ENCODE measurements around the gene SUN5.
"Not testable (repeated sequence)": the region's sequence is repeated elsewhere in the genome, so short reads cannot be mapped to it uniquely, and the experiment has no call there.

SUN5 gene

GRCh38 chr20:32978009-32978335, 26.3 kb downstream of the SUN5 start:
- DNase-seq (ENCODE audit: extremely low read depth in 1 of 2, low read depth in 1 of 2): no peak

- no peak for DNase-seq (ENCODE audit: extremely low read depth in 1 of 2, low read depth in 1 of 2)
Measured at GRCh38 chr20:32977281-32978008, 26.8 kb downstream of the SUN5 start.

GRCh38 chr20:32976746-32977145, 27.5 kb downstream of the SUN5 start:
- DNase-seq (ENCODE audit: extremely low read depth in 1 of 2, low read depth in 1 of 2): no peak

GRCh38 chr20:32975698-32976674, 28.2 kb downstream of the SUN5 start:
- DNase-seq (ENCODE audit: extremely low read depth in 1 of 2, low read depth in 1 of 2): no peak

- not testable (repeated sequence) for DNase-seq (ENCODE audit: extremely low read depth in 1 of 2, low read depth in 1 of 2)
Measured at GRCh38 chr20:32975121-32975520, 29.1 kb downstream of the SUN5 start.

GRCh38 chr20:32974204-32975064, 29.8 kb downstream of the SUN5 start:
- DNase-seq (ENCODE audit: extremely low read depth in 1 of 2, low read depth in 1 of 2): not testable (repeated sequence)

GRCh38 chr20:32973077-32973717, 31.0 kb downstream of the SUN5 start:
- DNase-seq (ENCODE audit: extremely low read depth in 1 of 2, low read depth in 1 of 2): no peak

GRCh38 chr20:32972181-32973076, 31.8 kb downstream of the SUN5 start:
- peak; percentile 54 to 71 for DNase-seq (ENCODE audit: extremely low read depth in 1 of 2, low read depth in 1 of 2)

- no peak for DNase-seq (ENCODE audit: extremely low read depth in 1 of 2, low read depth in 1 of 2)
Measured at GRCh38 chr20:32971703-32972161, 32.5 kb downstream of the SUN5 start.

GRCh38 chr20:32970973-32971300, 33.3 kb downstream of the SUN5 start:
- DNase-seq (ENCODE audit: extremely low read depth in 1 of 2, low read depth in 1 of 2): no peak

GRCh38 chr20:32970115-32970972, 33.9 kb downstream of the SUN5 start:
- DNase-seq (ENCODE audit: extremely low read depth in 1 of 2, low read depth in 1 of 2): no peak

GRCh38 chr20:32969356-32970114, 34.7 kb downstream of the SUN5 start:
- no peak for DNase-seq (ENCODE audit: extremely low read depth in 1 of 2, low read depth in 1 of 2)

- no peak for DNase-seq (ENCODE audit: extremely low read depth in 1 of 2, low read depth in 1 of 2)
Measured at GRCh38 chr20:32968478-32969241, 35.6 kb downstream of the SUN5 start.

GRCh38 chr20:32967961-32968457, 36.2 kb downstream of the SUN5 start:
- DNase-seq (ENCODE audit: extremely low read depth in 1 of 2, low read depth in 1 of 2): peak in 1 of 2 donors; percentile 45

GRCh38 chr20:32966881-32967781, 37.1 kb downstream of the SUN5 start:
- DNase-seq (ENCODE audit: extremely low read depth in 1 of 2, low read depth in 1 of 2): no peak

- no peak for DNase-seq (ENCODE audit: extremely low read depth in 1 of 2, low read depth in 1 of 2)
Measured at GRCh38 chr20:32966382-32966781, 37.9 kb downstream of the SUN5 start.
